Breast epithelium (tissue), 4 donors: ENCODE results near the gene KCNV2. TPM values are rescaled to one million over a fixed set of nuclear protein-coding genes. Genes with fewer than 3 reads are reported as not detected.

Experiments
- DNase-seq, 2 donors: peaks; one replicate each; pipeline ENCODE4 v3.0.0-alpha.2; 2019; ENCODE audit warnings: low spot score in 2 of 2
- H3K27ac ChIP-seq, 2 donors: fragments of 200-600 bp; sonication (generic) in 1 of 2; one replicate each; pipeline ENCODE4 v1.5.1; 2016 to 2019; ENCODE audit warnings: mild to moderate bottlenecking in 1 of 2
- H3K27me3 ChIP-seq, 2 donors: fragments of 200-600 bp; sonication (generic) in 1 of 2; one replicate each; pipeline versions ENCODE4 v1.5.1 to v1.6.0; 2017 to 2019; ENCODE audit warnings: control low read depth in 1 of 2, mild to moderate bottlenecking in 1 of 2
- H3K36me3 ChIP-seq: fragments of 200-600 bp; one replicate; pipeline ENCODE4 v1.5.1; 2019
- H3K4me1 ChIP-seq, 2 donors: fragments of 200-600 bp; sonication (generic); one replicate each; pipeline ENCODE4 v1.5.1; 2016 to 2019; ENCODE audit warnings: control low read depth in 1 of 2
- H3K4me3 ChIP-seq, 3 donors: fragments of 200-600 bp; sonication (generic); 1 replicate in 2 of 3; 2 replicates in 1 of 3; pipeline ENCODE4 v1.5.1; 2016 to 2019; ENCODE audit warnings: mild to moderate bottlenecking in 3 of 3, moderate library complexity in 2 of 3
- H3K9me3 ChIP-seq, 2 donors: fragments of 200-600 bp; sonication (generic) in 1 of 2; one replicate each; pipeline ENCODE4 v1.5.1; 2016 to 2019; ENCODE audit warnings: control low read depth in 1 of 2
- CTCF ChIP-seq, 3 donors: fragments of 450-650 bp; IDR thresholded peaks; one replicate each; pipeline ENCODE4 v1.5.1; 2016 to 2017; ENCODE audit warnings: antibody characterized with exemption in 3 of 3, mild to moderate bottlenecking in 3 of 3, moderate library complexity in 3 of 3
- POLR2A ChIP-seq: fragments of 450-650 bp; IDR thresholded peaks from one replicate; pipeline ENCODE4 v1.6.1; 2016; ENCODE audit warnings: antibody characterized with exemption, mild to moderate bottlenecking, moderate library complexity
- POLR2AphosphoS5 ChIP-seq, 3 donors: sonication (generic); formaldehyde crosslinking; IDR thresholded peaks; one replicate each; pipeline ENCODE4 v1.6.1; 2017; ENCODE audit warnings: antibody characterized with exemption in 3 of 3
- intact Hi-C: fragments of 100-400 bp; cut with DNase I; formaldehyde crosslinking; loops from one replicate; pipeline ENCODE4 v1.15.1; 2023; ENCODE audit warnings: low total_unique reads
- total RNA-seq, 3 donors: library from RNA; depleted of rRNA; stranded (reverse); fragments of >200 nt; gene quantifications; one replicate each; pipeline ENCODE4 v1.1.0, GENCODE V29; 2016

Gene KCNV2
- total RNA-seq = not detected

DNA sequence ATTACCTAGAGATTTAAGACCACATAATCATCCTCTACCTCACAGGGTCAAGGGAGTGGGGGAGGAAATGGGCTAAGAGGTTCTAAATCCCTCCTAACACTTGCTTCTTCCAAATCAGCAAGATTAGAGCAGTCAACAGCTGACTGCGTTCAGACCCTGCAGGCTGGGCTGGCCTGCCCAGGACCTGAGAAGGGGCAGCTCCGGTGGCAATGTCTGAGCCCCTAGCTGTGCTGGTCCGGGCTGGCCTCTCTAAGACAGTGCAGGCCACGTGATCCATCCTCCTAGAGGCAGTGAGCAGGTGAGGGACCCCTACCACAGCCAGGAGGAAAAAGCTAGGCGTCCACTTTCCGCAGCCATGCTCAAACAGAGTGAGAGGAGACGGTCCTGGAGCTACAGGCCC lies at the start of gene KCNV2:
KCNV2 (plus strand) TSS at position 126 of the 400 bp plus-strand sequence; CDS start at position 356, 230 bp downstream.
- TF ChIP-seq CTCF (IDR thresholded peaks at IDR 0.05) = no peak
- no peak for TF ChIP-seq POLR2AphosphoS5 (IDR thresholded peaks at IDR 0.05)
- intact Hi-C loops = no loop called here
- Histone ChIP-seq H3K9me3 (peaks cover 0 to 6% of the 10 kb centered on the region in 2 donors), H3K4me1 (no peaks in the 10 kb centered on the region), H3K27me3 (no peaks in the 10 kb centered on the region), H3K4me3 (no peak within 1 kb of the TSS), H3K27ac (no peak within 1 kb of the TSS), H3K36me3 (no peaks in the 10 kb centered on the region)
- DNase-seq = no peak

DNA sequence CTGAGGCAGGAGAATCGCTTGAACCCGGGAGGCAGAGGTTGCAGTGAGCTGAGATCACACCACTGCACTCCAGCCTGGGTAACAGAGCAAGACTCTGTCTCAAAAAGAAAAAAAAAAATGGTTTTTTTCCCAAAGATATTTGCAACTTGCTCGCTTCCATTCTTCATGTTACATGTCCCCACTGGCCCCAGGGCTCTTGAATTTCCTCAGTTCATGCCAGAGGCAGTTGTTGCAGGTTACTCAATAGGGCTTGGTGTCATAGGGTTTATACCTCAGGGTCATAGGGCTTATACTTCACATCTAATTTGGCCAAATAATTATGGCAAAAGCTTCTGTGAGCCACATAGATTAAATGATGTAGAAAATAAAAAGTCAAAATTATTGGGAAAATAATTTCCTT lies 44.1 kb upstream of the KCNV2 start:
- intact Hi-C loops = no loop called here
- Histone ChIP-seq H3K36me3 (no peaks in the 10 kb centered on the region), H3K27me3 (no peaks in the 10 kb centered on the region), H3K27ac (no peak overlapping the region), H3K9me3 (no peaks in the 10 kb centered on the region), H3K4me3 (no peak overlapping the region), H3K4me1 (no peaks in the 10 kb centered on the region)
- TF ChIP-seq CTCF (IDR thresholded peaks at IDR 0.05) = no peak
- no peak for TF ChIP-seq POLR2AphosphoS5 (IDR thresholded peaks at IDR 0.05)
- TF ChIP-seq POLR2A = no peak
- no peak for DNase-seq

DNA sequence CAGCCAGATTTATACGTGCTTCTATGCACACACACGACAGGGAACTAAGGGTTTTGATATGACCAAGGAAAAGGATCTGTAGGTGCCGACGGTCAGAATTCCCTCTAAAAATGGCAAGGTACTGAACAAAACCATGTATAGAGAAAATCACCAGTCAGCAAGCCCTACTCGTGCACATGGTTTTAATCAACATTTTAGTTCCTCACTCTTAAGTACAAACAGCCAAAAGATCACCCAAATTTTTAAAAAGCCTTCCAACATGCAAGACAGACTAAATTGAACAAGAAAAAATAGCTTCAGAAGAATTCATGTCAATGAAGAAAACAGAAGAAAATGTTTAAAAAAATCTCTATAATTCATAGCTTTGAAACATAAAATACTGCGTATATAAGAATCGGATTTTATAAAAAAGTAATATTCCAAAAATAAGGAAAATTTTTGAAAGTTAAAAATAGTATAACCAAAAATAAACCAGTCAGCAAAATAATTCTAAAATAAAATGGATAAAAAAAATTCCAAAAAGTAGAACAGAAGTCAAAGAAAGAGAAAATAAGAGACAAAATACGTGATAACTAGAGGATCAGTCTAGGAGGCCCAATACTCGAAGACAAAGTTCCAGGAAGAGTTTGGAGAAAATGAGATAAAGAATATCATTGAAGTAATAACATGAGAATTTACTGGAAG lies 43.0 kb upstream of the KCNV2 start:
- Histone ChIP-seq H3K9me3 (no peaks in the 10 kb centered on the region), H3K4me1 (no peaks in the 10 kb centered on the region), H3K27me3 (no peaks in the 10 kb centered on the region), H3K36me3 (no peaks in the 10 kb centered on the region), H3K27ac (no peak overlapping the region), H3K4me3 (no peak overlapping the region)
- intact Hi-C loops = no loop called here
- no peak for TF ChIP-seq POLR2A
- no peak for TF ChIP-seq CTCF (IDR thresholded peaks at IDR 0.05)
- no peak for TF ChIP-seq POLR2AphosphoS5 (IDR thresholded peaks at IDR 0.05)
- no peak for DNase-seq

- Histone ChIP-seq H3K36me3 (no peaks in the 10 kb centered on the region), H3K4me3 (no peak overlapping the region), H3K27me3 (no peaks in the 10 kb centered on the region), H3K4me1 (no peaks in the 10 kb centered on the region), H3K9me3 (no peaks in the 10 kb centered on the region), H3K27ac (no peak overlapping the region)
- DNase-seq = no peak
- TF ChIP-seq POLR2A (no peak), CTCF (IDR thresholded peaks at IDR 0.05) (no peak), POLR2AphosphoS5 (IDR thresholded peaks at IDR 0.05) (no peak)
- intact Hi-C loops = no loop called here
Observed at GRCh38 chr9:2675834-2676233, 41.5 kb upstream of the KCNV2 start.

GRCh38 chr9:2676466-2676865 lies 40.8 kb upstream of the KCNV2 start:
- intact Hi-C loops = no loop called here
- Histone ChIP-seq H3K36me3 (no peaks in the 10 kb centered on the region), H3K4me1 (no peaks in the 10 kb centered on the region), H3K27ac (no peak overlapping the region), H3K27me3 (no peaks in the 10 kb centered on the region), H3K9me3 (no peaks in the 10 kb centered on the region), H3K4me3 (no peak overlapping the region)
- TF ChIP-seq POLR2A (no peak), CTCF (IDR thresholded peaks at IDR 0.05) (no peak), POLR2AphosphoS5 (IDR thresholded peaks at IDR 0.05) (no peak)
- DNase-seq = no peak
